OCI-LY1 (cell line): ENCODE measurements around the gene OXNAD1.

Experiments used
- CTCF ChIP-seq: fragments of 200-600 bp; sonication (generic), shearing (Covaris generic); IDR thresholded peaks from 2 replicates; pipeline ENCODE4 v1.5.1; 2017; ENCODE audit warnings: mild to moderate bottlenecking, antibody characterized with exemption, low read length, moderate library complexity, mixed read lengths
- EZH2 ChIP-seq: fragments of 200-600 bp; sonication (generic), shearing (Covaris generic); IDR thresholded peaks from 2 replicates; pipeline ENCODE4 v1.8.0; 2017; ENCODE audit warnings: borderline replicate concordance, mixed run types, mild to moderate bottlenecking, antibody characterized with exemption, low read length, moderate library complexity, mixed read lengths

GRCh38 chr3:16338999-16339398 is 74.0 kb downstream of the OXNAD1 start:
- TF ChIP-seq CTCF = no peak
- TF ChIP-seq EZH2 = no peak
